GM12892 (cell line): ENCODE results near the gene TNFSF13.

ENCODE experiments used
- POLR2A ChIP-seq: IDR thresholded peaks from 2 replicates; pipeline ENCODE4 v1.6.1; 2011; ENCODE audit warnings: low read depth, low read length, control low read depth
- POLR2AphosphoS5 ChIP-seq: IDR thresholded peaks from 2 replicates; pipeline ENCODE4 v1.6.1; 2011; ENCODE audit warnings: low read depth, low read length, control low read depth
- TAF1 ChIP-seq: IDR thresholded peaks from 2 replicates; pipeline ENCODE4 v1.6.1; 2011; ENCODE audit warnings: low read depth, mild to moderate bottlenecking, control low read depth, low read length, borderline replicate concordance

DNA sequence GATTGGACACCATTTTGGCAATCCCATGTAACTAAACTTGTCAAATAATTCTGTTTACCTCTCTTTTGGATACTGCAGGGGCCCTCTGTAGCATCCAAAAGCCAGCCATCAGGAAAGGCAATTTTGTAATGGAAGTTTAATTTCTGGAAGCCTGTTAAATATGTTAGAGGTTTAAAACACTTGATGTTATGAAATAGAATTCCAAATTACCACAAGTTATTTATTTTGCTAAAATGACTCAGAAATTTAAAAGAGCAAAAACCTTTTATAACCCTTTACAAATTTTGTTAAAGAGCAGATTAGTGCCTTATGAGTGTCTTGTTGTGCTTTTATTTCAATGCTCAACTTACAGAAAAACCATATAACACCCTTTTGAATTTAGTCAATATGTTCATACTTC, 29.7 kb upstream of the TNFSF13 start:
- TF ChIP-seq POLR2A (no peak), POLR2AphosphoS5 (no peak), TAF1 (no peak)
